ENCODE data around the gene POC1A.

DNA sequence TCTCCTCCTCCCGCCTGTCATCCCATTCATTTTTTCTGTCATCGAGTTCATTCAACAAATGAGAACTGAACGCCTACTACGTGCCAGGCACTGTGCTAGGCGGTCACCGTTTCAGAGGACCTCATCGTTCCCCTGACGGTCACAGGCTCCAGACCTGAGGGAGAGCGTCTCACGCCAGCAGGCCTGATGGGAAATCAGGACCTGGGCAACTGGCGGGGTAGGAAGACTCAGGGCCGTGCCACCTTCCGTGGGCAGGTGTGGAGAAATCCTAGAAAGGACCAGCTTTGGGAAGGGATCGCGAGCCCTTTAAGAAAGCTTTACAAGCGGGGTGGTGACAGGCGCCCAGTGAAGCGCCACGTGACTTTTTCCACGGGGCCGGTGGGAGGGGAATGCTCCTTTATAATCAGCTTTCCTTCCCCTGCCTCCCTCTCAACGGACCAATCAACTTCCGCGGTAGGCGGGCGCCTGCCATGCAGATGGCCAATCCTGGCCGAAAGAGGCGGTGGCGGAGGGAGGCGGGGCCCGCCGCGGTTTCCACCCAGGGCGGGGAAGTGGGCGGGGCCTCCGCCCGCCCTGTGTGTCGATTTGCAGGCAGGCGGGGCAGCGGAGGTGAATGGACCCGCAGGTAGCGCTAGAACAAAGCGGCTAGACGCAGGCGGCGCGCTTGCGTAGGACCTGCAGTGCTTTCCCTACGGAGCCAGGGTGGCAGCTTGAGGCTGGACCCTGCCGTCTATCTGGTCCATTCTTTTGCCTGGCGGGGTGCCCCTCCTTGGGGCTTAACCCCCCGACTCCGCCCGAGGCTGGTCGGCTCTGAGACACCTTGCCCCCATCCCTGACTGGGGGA, 97.0 kb downstream of the POC1A start:
- TF ChIP-seq CTCF (conservative IDR thresholded peaks at IDR 0.05 in 1 of 2, IDR thresholded peaks at IDR 0.05 in 1 of 2; ENCODE audit: low read depth in 1 of 2, low read length in 2 of 2) (no peak), EZH2 (IDR thresholded peaks at IDR 0.05; ENCODE audit: low read length, missing control alignments) (no peak)

Data from fibroblast of lung (primary cell).